Astrocyte of the spinal cord (primary cell): ENCODE measurements around the gene MRPS7.
"Not testable (repeated sequence)": the region's sequence is repeated elsewhere in the genome, so short reads cannot be mapped to it uniquely, and the experiment has no call there.

ENCODE experiments used
- DNase-seq: peaks from one replicate; pipeline ENCODE4 v3.0.0; 2011; ENCODE audit warnings: low read depth, low spot score
- H3K4me3 ChIP-seq: 2 replicates; pipeline ENCODE4 v1.5.1; 2011; ENCODE audit warnings: low read depth, mild to moderate bottlenecking, low read length, moderate library complexity
- CTCF ChIP-seq: IDR thresholded peaks from 2 replicates; pipeline ENCODE4 v1.5.1; 2012; ENCODE audit warnings: low read depth, mild to moderate bottlenecking, low read length, inconsistent platforms
- in situ Hi-C: cut with HindIII; loops from 2 replicates; pipeline ENCODE4 v1.10.0; 2017; ENCODE audit warnings: low sequenced_read_pairs

The MRPS7 gene

GRCh38 chr17:75270966-75271232, 9.2 kb downstream of the MRPS7 start, which contains the start of gene MIF4GD:
MIF4GD (minus strand) TSS chr17:75271231; CDS start chr17:75270195, 1,036 bp downstream.
- H3K4me3 ChIP-seq = peak within 1 kb of the TSS; percentile 72
- in situ Hi-C loops = no loop called here
- DNase-seq = no peak
- TF ChIP-seq CTCF = no peak

DNA sequence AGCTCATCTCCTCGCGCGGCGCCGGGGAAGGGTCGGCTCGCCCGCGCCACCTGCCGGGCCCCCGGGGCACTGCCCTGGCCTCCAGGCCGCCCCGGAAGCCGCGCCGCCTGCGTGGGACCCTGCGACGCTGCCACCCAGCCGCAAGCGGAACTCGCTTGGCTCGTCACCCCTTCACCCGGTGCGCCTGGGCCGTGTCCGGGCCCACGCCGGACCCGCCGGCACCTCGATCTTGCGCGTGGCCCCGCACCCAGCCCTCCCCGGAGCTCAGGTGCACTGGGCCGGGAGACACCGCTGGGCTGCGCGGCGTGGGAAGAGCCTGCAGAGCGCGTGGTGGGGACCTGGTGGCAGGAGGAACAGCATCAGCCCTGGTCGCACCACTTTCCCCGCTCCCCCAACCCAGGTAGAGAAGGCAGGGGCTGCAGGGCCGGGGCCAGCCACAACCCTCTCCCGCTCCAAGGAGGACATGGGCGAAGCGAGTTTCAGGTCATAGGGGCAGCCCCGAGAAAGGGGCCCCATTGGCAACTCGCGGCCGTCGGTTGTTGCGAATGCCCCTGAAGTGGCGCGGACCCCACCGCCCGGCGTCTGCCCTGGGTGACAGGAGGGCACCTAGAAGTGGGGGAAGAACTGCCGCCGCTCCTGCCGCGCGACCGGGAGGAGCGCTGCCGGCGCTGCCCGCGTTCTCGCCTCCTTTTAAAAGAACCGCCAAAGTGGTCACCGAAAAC, 9.7 kb downstream of the MRPS7 start:
- DNase-seq = peak; percentile 49
- H3K4me3 ChIP-seq = peak overlapping the region; percentile 57
- TF ChIP-seq CTCF = peak; percentile 43
- in situ Hi-C loops = no loop called here

DNA sequence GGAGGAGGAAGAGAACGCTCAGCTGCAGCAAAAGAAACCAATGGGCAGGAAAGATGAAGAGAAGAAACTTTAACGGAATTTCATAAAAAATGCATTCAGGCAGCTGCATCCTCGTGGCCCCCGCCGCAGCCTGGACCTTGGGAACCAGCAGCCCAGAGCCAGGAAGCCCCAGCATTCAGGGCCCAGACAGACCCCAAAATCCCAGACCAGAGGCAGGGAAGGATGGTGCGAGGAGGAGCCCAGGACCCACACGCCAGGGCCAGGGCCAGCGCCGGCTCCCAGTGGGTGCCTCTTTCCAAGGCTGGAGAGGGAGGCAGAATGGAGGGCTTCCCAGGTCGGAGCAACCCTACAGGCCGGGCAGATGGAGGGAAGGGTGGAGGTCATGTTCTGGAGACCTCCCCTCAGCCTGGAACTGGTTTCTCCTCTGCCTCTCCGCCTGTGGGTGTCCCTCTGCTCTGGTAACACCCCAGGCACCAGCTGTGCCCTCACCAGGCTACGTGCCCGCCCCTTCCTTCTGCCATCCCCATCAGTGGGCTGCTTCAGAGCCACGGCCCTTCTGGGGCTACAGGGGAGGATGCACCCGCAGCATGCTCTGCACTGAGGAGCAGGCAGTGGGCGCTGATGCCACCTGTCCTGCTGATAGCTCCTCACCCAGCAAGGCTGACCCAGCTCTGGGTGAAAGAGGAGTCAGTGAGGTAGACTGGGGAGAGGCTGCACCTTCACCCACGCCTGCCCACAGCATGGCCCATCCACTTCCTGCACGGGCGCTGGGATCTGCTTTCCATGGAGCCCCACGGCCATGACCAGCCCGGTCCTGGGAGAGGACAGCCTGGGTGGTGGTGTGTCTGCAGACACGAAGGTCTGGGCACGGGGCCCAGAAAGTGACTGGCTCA, 10.5 kb downstream of the MRPS7 start:
- no peak for TF ChIP-seq CTCF
- peak; percentile 29 for DNase-seq
- peak overlapping the region; percentile 57 for H3K4me3 ChIP-seq
- in situ Hi-C loops = no loop called here

DNA sequence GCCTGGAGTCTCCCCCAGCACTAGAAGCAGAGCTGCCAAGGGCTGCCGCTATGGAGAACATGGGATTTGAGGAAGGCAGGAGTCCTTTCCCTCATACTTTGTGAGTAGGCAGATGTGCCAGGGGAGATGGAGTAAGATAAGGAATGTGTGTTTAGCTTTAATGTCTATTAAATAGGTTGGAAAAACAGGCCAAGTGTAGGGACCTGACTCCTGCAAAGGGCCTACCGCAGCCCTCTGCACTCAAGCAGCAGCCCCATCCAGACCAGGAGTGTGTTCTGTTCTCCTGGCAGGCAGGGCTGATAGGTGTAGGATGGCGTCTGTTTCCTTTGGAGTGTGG, 11.1 kb downstream of the MRPS7 start:
- no peak for DNase-seq
- no peak overlapping the region for H3K4me3 ChIP-seq
- in situ Hi-C loops = no loop called here
- TF ChIP-seq CTCF = no peak

GRCh38 chr17:75273977-75274708, 12.5 kb downstream of the MRPS7 start:
- no peak overlapping the region for H3K4me3 ChIP-seq
- no peak for TF ChIP-seq CTCF
- in situ Hi-C loops = no loop called here
- DNase-seq = peak; percentile 56

GRCh38 chr17:75277664-75278071, 16.0 kb downstream of the MRPS7 start:
- peak; percentile 47 for DNase-seq
- in situ Hi-C loops = no loop called here
- H3K4me3 ChIP-seq = no peak overlapping the region
- no peak for TF ChIP-seq CTCF

- in situ Hi-C loops, H3K4me3 ChIP-seq: not testable (repeated sequence)
Observed at GRCh38 chr17:75280189-75280588, 18.5 kb downstream of the MRPS7 start.

More at GRCh38 chr17:75280189-75280588, 18.5 kb downstream of the MRPS7 start:
- DNase-seq = not testable (repeated sequence)
